ENCODE results near the gene RIMBP2.
"Not testable (repeated sequence)": the region's sequence is repeated elsewhere in the genome, so short reads cannot be mapped to it uniquely, and the experiment has no call there.

The RIMBP2 gene

GRCh38 chr12:130738403-130738802, 22.3 kb upstream of the RIMBP2 start:
- DNase-seq (ENCODE audit: low read depth in 2 of 2, low spot score in 1 of 2), result not testable (repeated sequence)

- no peak for DNase-seq (ENCODE audit: low read depth in 2 of 2, low spot score in 1 of 2)
Observed at GRCh38 chr12:130737731-130738130, 21.6 kb upstream of the RIMBP2 start.

- no peak for DNase-seq (ENCODE audit: low read depth in 2 of 2, low spot score in 1 of 2)
Observed at GRCh38 chr12:130729344-130729743, 13.2 kb upstream of the RIMBP2 start.

DNA sequence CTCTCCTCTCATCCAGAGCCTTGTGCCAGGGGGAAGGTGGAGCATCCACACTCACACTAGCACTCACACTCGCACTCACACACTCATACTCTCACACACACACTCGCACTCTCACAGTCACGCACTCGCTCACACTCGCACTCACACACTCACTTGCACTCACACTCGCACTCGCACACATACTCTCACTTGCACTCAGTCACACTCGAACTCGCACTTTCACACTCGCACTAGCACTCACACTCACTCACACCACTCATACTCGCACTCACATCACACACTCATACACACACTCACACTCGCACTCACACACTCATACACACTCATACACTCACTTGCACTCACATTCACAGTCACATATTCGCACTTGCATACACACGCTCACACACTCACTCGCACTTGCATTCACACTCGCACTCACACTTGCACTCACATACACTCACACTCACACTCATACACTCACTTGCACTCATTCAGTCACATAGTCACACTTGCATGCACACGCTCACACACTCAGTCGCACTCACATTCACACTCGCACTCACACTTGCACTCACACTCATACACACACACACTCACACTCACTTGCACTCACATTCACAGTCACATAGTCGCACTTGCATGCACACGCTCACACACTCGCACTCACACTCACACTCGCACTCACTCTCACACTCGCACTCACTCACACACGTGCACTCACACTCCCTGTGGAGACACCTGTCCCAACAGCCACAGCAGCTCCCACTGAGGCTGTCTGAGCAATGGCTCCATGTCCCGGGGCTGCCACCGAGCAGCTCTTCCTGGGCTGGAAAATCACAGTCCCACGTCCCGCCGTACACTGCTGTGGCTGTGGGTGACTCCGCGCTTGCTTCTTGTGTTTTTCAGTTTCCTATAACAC, 12.3 kb upstream of the RIMBP2 start:
- DNase-seq (ENCODE audit: low read depth in 2 of 2, low spot score in 1 of 2), result no peak

GRCh38 chr12:130719263-130719859, 3.3 kb upstream of the RIMBP2 start:
- DNase-seq (ENCODE audit: low read depth in 2 of 2, low spot score in 1 of 2), result no peak

- no peak for DNase-seq (ENCODE audit: low read depth in 2 of 2, low spot score in 1 of 2)
Observed at GRCh38 chr12:130717752-130718151, 1.7 kb upstream of the RIMBP2 start.

- DNase-seq (ENCODE audit: low read depth in 2 of 2, low spot score in 1 of 2), result no peak
Observed at GRCh38 chr12:130716969-130717366, 869 bp upstream of the RIMBP2 start.

DNA sequence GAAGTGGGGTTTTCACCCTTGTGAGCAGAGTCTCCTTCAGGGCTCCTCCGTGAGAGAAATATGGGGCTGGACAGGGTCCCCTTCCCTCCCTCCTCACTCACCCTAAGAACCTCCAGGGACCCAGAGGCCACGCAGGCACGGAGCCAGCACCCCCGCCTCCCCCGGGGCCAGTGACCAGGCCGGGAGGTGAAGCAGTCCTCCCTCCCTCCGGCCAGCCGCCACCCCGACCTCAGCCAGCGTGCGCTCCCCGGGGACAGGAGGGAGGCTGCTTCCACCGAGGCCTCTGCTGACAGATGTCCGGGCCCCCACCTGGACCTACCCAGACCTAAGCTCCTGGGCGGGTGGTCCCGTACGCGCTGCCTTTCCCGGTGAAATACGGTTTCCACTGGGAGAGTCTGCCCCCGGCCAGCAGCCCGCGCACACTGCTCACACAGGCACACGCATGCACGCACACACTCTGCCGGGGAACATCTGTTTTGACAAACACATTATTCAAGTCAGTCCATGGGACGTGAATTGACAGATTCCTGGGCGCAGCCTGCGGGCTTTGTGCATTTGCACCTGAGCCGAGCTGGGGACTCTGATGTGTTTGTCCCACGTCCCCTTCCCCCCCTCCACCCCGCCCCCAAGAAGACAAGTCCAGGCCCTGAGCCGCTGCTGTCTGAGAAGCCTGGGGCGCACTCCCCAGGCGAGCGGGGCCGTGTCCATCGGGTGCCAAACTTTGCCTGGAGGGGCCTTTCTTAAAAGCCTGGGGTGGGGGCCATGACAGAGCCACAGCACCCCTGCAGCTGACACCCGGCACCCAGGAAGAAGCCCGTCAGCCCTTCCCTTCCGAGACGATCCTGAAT, 725 bp downstream of the RIMBP2 start:
- no peak for DNase-seq (ENCODE audit: low read depth in 2 of 2, low spot score in 1 of 2)

- DNase-seq (ENCODE audit: low read depth in 2 of 2, low spot score in 1 of 2), result no peak
Observed at GRCh38 chr12:130714591-130715149, 1.4 kb downstream of the RIMBP2 start.

DNA sequence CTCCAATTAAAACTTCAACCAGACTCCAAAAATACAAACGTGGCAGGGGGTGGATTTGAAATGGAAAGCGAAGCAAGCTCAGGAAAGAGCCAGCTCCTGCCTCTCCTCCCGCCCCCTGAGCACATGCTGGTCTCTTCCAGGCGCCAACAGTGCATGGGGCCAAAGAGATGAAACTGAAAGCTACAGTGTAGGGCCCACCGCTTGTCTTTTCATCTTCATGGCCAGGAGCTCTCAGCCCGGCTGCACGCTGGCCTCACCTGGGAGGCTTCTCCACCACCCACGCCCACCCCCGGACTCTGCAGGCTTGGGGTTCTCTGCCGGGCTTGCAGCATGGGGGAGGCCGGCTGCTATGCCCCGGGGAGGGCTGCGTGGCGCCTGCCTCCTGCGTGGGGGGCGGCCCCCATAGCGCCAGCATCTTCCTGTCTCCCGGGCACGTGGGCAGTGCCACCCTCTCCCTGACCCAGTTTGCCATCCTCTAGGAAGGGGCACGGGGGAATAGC, 2.0 kb downstream of the RIMBP2 start:
- no peak for DNase-seq (ENCODE audit: low read depth in 2 of 2, low spot score in 1 of 2)

DNA sequence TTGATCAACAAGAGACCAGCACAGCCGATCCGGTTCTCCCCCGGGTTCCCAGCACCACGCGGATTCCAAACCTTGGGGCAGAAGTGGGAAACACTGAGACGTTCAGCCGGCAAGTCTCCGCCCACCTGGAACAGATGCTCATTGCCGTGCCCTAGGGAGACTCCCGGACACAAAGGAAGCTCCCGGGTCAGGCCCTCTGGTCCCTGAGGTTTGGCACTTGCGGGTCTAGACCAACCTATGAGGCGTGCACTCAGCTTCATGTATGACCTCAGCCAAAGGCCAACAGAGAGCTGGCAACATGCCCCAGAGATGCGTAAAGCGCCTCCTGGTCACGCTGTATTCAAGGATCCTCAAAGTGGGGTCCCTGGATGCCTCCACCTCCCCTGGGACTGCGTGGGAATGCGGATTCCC, 2.5 kb downstream of the RIMBP2 start:
- DNase-seq (ENCODE audit: low read depth in 2 of 2, low spot score in 1 of 2), result no peak

- no peak for DNase-seq (ENCODE audit: low read depth in 2 of 2, low spot score in 1 of 2)
Observed at GRCh38 chr12:130712346-130713065, 3.6 kb downstream of the RIMBP2 start.

DNA sequence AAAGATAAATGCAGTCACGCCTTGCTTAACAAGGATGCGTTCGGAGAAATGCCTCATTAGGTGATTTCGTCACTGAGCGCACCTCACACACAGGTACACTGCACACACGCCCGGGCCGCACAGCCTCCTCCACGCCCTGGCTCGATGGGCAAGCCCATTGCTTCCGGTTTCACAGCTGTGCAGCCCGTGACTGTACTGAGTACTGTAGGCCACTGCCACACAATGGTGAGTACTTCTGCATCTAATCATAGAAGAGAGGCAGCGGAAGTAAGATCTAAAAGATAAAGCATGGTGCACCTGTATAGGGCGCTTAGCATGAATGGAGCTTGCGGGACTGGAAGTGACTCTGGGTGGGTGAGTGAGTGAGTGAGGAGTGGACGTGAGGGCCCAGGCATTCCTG, 4.3 kb downstream of the RIMBP2 start:
- DNase-seq (ENCODE audit: low read depth in 2 of 2, low spot score in 1 of 2), result no peak

- DNase-seq (ENCODE audit: low read depth in 2 of 2, low spot score in 1 of 2), result no peak
Observed at GRCh38 chr12:130710733-130711080, 5.4 kb downstream of the RIMBP2 start.

DNA sequence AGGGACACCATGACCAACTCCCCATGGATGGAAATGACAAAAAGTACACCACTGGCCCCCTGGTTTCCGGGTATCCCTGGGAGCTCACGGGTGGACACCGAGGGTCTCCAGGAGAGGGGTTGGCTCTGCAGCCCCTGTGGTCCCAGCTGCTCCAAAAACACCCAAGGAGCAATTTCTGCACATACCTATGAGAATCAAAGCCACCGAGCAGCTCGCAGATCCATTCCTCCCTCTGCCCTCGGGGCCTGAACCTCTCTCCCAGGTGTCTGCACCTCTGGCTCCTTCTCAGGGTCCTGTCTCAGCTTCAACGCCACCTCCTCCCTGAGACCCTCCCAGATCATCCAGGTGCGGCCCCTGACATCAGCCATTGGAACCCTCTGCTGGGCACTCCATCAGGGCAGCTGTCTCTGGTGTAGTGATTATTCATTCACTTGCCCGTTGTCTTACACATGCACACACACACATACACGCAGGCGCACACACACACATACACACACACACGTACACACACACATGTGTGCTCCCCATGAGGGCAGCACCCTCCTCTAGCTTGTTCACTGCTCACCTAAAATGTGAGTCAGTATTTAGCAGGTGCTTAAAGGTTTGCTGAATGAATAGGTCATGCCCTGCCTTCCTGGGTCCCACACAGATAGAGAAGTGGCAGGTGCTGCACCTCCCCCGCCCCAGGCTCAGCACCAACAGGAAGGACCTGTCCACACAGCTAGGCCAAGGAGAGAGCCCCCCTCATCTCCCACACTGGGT, 5.9 kb downstream of the RIMBP2 start:
- no peak for DNase-seq (ENCODE audit: low read depth in 2 of 2, low spot score in 1 of 2)

DNA sequence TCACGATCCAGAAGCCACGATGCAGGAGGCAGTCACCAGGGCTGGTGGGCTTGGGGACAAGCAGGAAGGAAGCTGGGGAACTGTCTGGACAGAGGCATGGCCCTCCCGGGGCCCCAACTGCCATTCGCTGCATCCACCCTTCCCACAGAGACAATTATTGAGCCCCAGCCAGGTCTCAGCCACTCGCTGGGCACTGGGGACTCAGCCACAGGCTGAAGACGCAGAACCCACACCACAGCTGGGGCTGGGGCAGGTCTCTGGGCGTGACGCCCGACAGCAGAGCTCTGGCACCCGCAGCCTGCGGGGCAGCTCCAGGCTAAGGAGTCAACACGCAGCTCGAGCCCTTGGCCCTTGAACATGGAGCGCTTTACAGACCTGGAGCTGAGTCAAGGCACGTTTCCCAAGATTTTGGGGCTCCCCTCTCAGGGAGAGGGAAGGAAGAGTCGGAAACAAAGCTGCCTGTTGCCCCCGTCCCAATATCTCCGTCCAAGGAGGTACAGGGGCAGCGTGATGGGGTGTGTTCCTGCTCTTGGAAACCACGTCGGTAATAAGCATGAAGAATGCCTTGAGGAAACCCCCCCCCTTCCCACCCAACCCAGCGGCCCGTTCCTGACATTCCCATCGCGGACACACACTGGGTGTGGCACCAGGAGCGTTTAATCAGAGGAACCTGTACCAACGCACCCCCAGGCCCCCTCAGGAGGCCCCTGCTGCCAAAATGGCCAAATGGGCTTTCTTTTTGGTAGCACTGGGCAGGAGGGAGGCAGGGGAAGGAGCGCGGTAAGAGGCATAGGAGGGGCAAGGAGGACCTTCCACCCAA, 6.7 kb downstream of the RIMBP2 start:
- DNase-seq (ENCODE audit: low read depth in 2 of 2, low spot score in 1 of 2), result no peak

DNA sequence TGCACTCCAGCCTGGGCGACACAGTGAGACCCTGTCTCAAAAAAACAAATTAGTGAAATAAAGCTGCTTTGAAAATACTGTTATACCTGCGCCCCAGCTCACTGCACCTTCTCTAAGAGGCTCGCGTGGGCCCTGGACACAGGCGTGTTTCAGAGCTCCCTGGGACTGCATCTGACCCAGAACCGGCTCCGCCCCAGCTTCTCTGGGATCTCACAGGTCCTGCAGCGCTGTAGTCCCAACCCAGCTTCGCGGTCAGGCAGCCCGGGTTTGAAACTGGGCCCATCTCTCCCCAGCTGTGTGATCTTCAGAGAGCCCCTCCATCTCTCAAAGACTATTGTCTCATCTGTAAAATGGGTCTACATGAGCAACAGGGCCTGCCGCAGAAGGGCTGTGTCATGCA, 7.5 kb downstream of the RIMBP2 start:
- no peak for DNase-seq (ENCODE audit: low read depth in 2 of 2, low spot score in 1 of 2)

GRCh38 chr12:130707571-130707891, 8.6 kb downstream of the RIMBP2 start:
- no peak for DNase-seq (ENCODE audit: low read depth in 2 of 2, low spot score in 1 of 2)

DNA sequence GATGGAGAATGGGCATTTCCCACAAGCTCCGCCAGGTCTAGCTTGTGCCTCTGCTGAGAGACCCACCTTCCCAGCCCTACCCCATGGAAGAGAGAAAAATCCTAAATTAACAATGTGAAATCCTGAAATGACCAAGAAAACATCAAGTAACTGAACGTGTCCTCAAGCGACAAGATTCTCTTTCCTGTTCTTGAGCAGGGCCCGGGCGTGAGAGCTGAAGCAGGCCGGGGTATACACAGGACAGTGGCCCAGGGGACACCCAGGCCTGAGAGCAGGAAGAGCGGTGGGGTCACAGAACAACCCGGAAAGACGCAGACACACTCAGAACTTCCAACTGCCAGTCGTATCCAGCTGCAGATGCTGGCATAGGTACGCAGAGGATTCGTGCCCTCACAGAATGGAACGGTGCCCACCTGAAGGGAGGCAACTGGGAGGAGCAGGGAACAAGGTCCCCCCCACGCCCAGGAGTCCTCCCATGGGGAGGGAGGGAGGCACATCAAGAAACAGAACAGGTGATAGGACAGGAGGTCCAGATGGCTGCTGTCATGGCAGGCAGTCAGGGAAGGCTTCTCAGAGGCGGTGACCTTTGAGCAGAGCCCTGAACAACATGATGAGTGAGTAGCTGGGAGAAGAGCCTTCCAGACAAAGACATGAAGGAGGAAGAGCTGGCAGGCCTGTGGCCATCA, 9.1 kb downstream of the RIMBP2 start:
- no peak for DNase-seq (ENCODE audit: low read depth in 2 of 2, low spot score in 1 of 2)

Data from stimulated activated CD8-positive, alpha-beta memory T cell treated with anti-CD3 and anti-CD28 coated beads, Interleukin-4, amount 100 ng/mL, for 1 hour (primary cell).